HG02571 (cell line): Measurements from ENCODE around the gene SUCNR1.

Experiments used
- ATAC-seq: cut with Tn5 transposase; IDR thresholded peaks from one replicate; pipeline ENCODE4 v1.9.1; 2021; ENCODE audit warnings: mild to moderate bottlenecking, moderate library complexity; ENCODE audit not compliant: unreplicated experiment

SUCNR1 gene

DNA sequence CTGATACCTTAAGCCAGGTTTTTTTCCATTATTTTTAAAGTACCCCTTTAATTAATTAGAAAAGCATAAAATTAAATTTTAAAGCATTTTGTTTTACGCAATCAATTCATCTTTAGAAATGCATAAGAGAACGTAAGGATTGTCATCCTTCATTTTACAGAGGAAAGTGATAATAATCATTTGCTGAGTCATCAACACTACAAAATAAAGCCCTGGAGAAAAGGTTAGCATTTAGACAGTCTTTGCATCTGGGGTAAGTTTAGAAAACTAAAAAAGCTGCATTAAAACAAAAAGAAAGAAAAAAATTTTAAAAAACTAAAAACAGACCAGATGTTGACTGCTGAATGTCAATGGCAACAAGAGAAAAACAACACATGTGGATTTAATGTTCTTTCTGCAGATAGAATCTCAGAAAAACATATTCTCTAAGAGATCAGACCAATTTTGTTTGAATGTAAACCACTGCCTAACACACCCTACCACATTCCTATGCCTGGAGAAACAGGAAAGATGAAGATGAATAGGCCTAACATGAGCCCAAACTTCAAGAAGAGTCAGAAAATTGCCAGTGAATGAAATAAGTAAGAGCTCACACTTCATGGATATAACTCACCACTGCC lies 59.9 kb downstream of the SUCNR1 start:
- ATAC-seq = no peak
